WTC11 (cell line): Measurements from ENCODE around the gene DHRSX. TPM values are rescaled to one million over a fixed set of nuclear protein-coding genes. Genes with fewer than 3 reads are reported as not detected.

Experiments used
- ATAC-seq: fragments of 200-7000 bp; cut with Tn5 transposase; 2 replicates; pipeline ENCODE4 v1.10.0; 2021; ENCODE audit warnings: mild to moderate bottlenecking, moderate library complexity
- CTCF ChIA-PET: fragments of 300-600 bp; sonication (Branson Sonifier 250); formaldehyde crosslinking; loops from one replicate; lab custom pipeline; 2021; ENCODE audit warnings: antibody characterized with exemption; lab: Charles Lee
- POLR2A ChIA-PET: fragments of 350-600 bp; sonication (Branson Sonifier 250); formaldehyde crosslinking; loops from one replicate; lab custom pipeline; 2021; ENCODE audit warnings: antibody characterized with exemption; lab: Charles Lee
- DNase-seq: peaks from one replicate; pipeline ENCODE4 v3.0.0; 2021; ENCODE audit warnings: low spot score
- H3K27ac Mint-ChIP-seq: 2 replicates; pipeline ENCODE4 v1.8.0; 2021; ENCODE audit warnings: mixed read lengths
- H3K27me3 Mint-ChIP-seq: 2 replicates; pipeline ENCODE4 v1.8.0; 2021; ENCODE audit warnings: low read depth, mild to moderate bottlenecking, moderate library complexity, mixed read lengths
- H3K36me3 Mint-ChIP-seq: 2 replicates; pipeline ENCODE4 v1.8.0; 2021; ENCODE audit warnings: mixed read lengths
- H3K4me1 Mint-ChIP-seq: 2 replicates; pipeline ENCODE4 v1.8.0; 2022; ENCODE audit warnings: mixed read lengths
- H3K4me3 Mint-ChIP-seq: 2 replicates; pipeline ENCODE4 v1.8.0; 2021; ENCODE audit warnings: mild to moderate bottlenecking, moderate library complexity, mixed read lengths
- H3K9me3 Mint-ChIP-seq: 2 replicates; pipeline ENCODE4 v1.8.0; 2021; ENCODE audit warnings: mixed read lengths
- CDX4 ChIP-seq: fragments of 250-450 bp; sonication (Bioruptor Pico); IDR thresholded peaks from 2 replicates; pipeline ENCODE4 v1.9.0; 2021; ENCODE audit warnings: moderate library complexity, mild to moderate bottlenecking, inconsistent platforms, borderline replicate concordance
- ETV6 ChIP-seq: sonication (generic); formaldehyde crosslinking; IDR thresholded peaks from 2 replicates; pipeline ENCODE4 v1.8.1; 2022; ENCODE audit warnings: mild to moderate bottlenecking, missing genetic modification reagents
- GTF2I ChIP-seq: fragments of 250-450 bp; sonication (Bioruptor Pico); conservative IDR thresholded peaks from 2 replicates; pipeline ENCODE4 v1.4.0; 2021; ENCODE audit warnings: mild to moderate bottlenecking
- HMGXB4 ChIP-seq: sonication (generic); formaldehyde crosslinking; IDR thresholded peaks from 2 replicates; pipeline ENCODE4 v1.8.1; 2023; ENCODE audit warnings: mild to moderate bottlenecking, moderate library complexity, missing genetic modification reagents
- IRF2 ChIP-seq: sonication (generic); formaldehyde crosslinking; IDR thresholded peaks from 2 replicates; pipeline ENCODE4 v1.8.0; 2022; ENCODE audit warnings: low read depth, missing genetic modification reagents, borderline replicate concordance
- JUN ChIP-seq: sonication (generic); formaldehyde crosslinking; IDR thresholded peaks from 2 replicates; pipeline ENCODE4 v1.8.0; 2023; ENCODE audit warnings: mild to moderate bottlenecking, missing genetic modification reagents
- MLX ChIP-seq: sonication (generic); formaldehyde crosslinking; IDR thresholded peaks from 2 replicates; pipeline ENCODE4 v1.8.1; 2023; ENCODE audit warnings: mild to moderate bottlenecking, missing genetic modification reagents, moderate library complexity
- NFATC4 ChIP-seq: fragments of 250-450 bp; sonication (Bioruptor Pico); IDR thresholded peaks from 2 replicates; pipeline ENCODE4 v1.9.0; 2021; ENCODE audit warnings: mild to moderate bottlenecking
- NFE2L1 ChIP-seq: sonication (generic); formaldehyde crosslinking; IDR thresholded peaks from 2 replicates; pipeline ENCODE4 v1.8.1; 2023; ENCODE audit warnings: missing genetic modification reagents
- NR3C1 ChIP-seq: sonication (generic); formaldehyde crosslinking; conservative IDR thresholded peaks from 2 replicates; pipeline ENCODE4 v1.8.1; 2023; ENCODE audit warnings: low read depth, mild to moderate bottlenecking, missing genetic modification reagents
- OVOL2 ChIP-seq: fragments of 250-450 bp; sonication (Bioruptor Pico); IDR thresholded peaks from 2 replicates; pipeline ENCODE4 v1.9.0; 2021; ENCODE audit warnings: mild to moderate bottlenecking, borderline replicate concordance
- PRDM15 ChIP-seq: sonication (generic); formaldehyde crosslinking; IDR thresholded peaks from 2 replicates; pipeline ENCODE4 v1.8.0; 2022; ENCODE audit warnings: missing genetic modification reagents
- PREB ChIP-seq: sonication (generic); formaldehyde crosslinking; IDR thresholded peaks from 2 replicates; pipeline ENCODE4 v1.8.1; 2022; ENCODE audit warnings: mild to moderate bottlenecking, missing genetic modification reagents, moderate library complexity, borderline replicate concordance
- RORB ChIP-seq: fragments of 250-450 bp; sonication (Bioruptor Pico); IDR thresholded peaks from 2 replicates; pipeline ENCODE4 v1.9.0; 2021; ENCODE audit warnings: mild to moderate bottlenecking
- TEAD1 ChIP-seq: sonication (generic); formaldehyde crosslinking; IDR thresholded peaks from 2 replicates; pipeline ENCODE4 v1.8.0; 2022; ENCODE audit warnings: mild to moderate bottlenecking, missing genetic modification reagents
- ZNF219 ChIP-seq: sonication (generic); formaldehyde crosslinking; IDR thresholded peaks from 2 replicates; pipeline ENCODE4 v1.8.0; 2023; ENCODE audit warnings: missing genetic modification reagents, mild to moderate bottlenecking, borderline replicate concordance
- ZNF232 ChIP-seq: sonication (generic); formaldehyde crosslinking; IDR thresholded peaks from 2 replicates; pipeline ENCODE4 v1.8.0; 2022; ENCODE audit warnings: mild to moderate bottlenecking, missing genetic modification reagents
- ZNF512 ChIP-seq: sonication (generic); formaldehyde crosslinking; IDR thresholded peaks from 2 replicates; pipeline ENCODE4 v1.8.1; 2022; ENCODE audit warnings: missing genetic modification reagents, borderline replicate concordance
- total RNA-seq: library from RNA; stranded (reverse); gene quantifications from 3 replicates; pipeline ENCODE4 v1.2.3, GENCODE V29; 2021

Gene DHRSX
- total RNA-seq, 1 experiment from 2014 or later, result 28.2 TPM

GRCh38 chrX:2409796-2410195 is 91.0 kb downstream of the DHRSX start (continued):
- TF ChIP-seq PRDM15 (CRISPR knock-in tag) (no peak), ETV6 (CRISPR knock-in tag) (no peak), TEAD1 (CRISPR knock-in tag) (no peak)
- TF ChIP-seq, all 79 proteins: peak for 0

GRCh38 chrX:2408856-2409255 is 91.9 kb downstream of the DHRSX start:
- Mint-ChIP-seq H3K4me3 (no peak overlapping the region), H3K4me1 (peaks cover 25% of the 10 kb centered on the region), H3K36me3 (peaks cover 35% of the 10 kb centered on the region), H3K27ac (no peak overlapping the region), H3K27me3 (no peaks in the 10 kb centered on the region), H3K9me3 (peaks cover 13% of the 10 kb centered on the region)
- POLR2A ChIA-PET, result no interaction called here
- ATAC-seq (no peak), DNase-seq (no peak)
- CTCF ChIA-PET, result no interaction called here
- TF ChIP-seq NR3C1 (CRISPR knock-in tag), result no peak
- no peak for TF ChIP-seq MLX (CRISPR knock-in tag)
- no peak for TF ChIP-seq JUN (CRISPR knock-in tag)
- no peak for TF ChIP-seq TEAD1 (CRISPR knock-in tag)

GRCh38 chrX:2406891-2407518 is 93.8 kb downstream of the DHRSX start:
- no peak for TF ChIP-seq PREB (CRISPR knock-in tag)
- 0 out of 2 replicates have a peak, but pooled peaks have one; percentile 27 for TF ChIP-seq GTF2I (CRISPR knock-in tag)
- TF ChIP-seq, all 79 proteins: peak for 1
- ATAC-seq (no peak), DNase-seq (no peak)
- Mint-ChIP-seq H3K27me3 (no peaks in the 10 kb centered on the region), H3K27ac (no peak overlapping the region), H3K4me3 (no peak overlapping the region), H3K36me3 (peaks cover 41% of the 10 kb centered on the region), H3K9me3 (peaks cover 13% of the 10 kb centered on the region), H3K4me1 (peaks cover 29% of the 10 kb centered on the region)
- POLR2A ChIA-PET, result no interaction called here
- CTCF ChIA-PET, result no interaction called here

- peaks cover 44% of the 10 kb centered on the region for H3K36me3 Mint-ChIP-seq
- peaks cover 34% of the 10 kb centered on the region for H3K4me1 Mint-ChIP-seq
- peaks cover 13% of the 10 kb centered on the region for H3K9me3 Mint-ChIP-seq
- POLR2A ChIA-PET, result no interaction called here
- TF ChIP-seq ZNF219 (CRISPR knock-in tag), result no peak
- no peak for TF ChIP-seq ZNF232 (CRISPR knock-in tag)
- TF ChIP-seq CDX4 (CRISPR knock-in tag), result no peak
- TF ChIP-seq NFE2L1 (CRISPR knock-in tag), result no peak
- no peak for TF ChIP-seq ZNF512 (CRISPR knock-in tag)
- TF ChIP-seq NFATC4 (CRISPR knock-in tag), result no peak
- TF ChIP-seq RORB, result no peak
- TF ChIP-seq OVOL2 (CRISPR knock-in tag), result no peak
- TF ChIP-seq HMGXB4, result no peak
- TF ChIP-seq IRF2 (CRISPR knock-in tag), result no peak
- TF ChIP-seq, all 79 proteins: peak for 0
- no peak for ATAC-seq
- Mint-ChIP-seq H3K4me3 (no peak overlapping the region), H3K27ac (peak overlapping the region; percentile 83), H3K27me3 (no peaks in the 10 kb centered on the region)
- CTCF ChIA-PET, result no interaction called here
- DNase-seq, result no peak
Measured at GRCh38 chrX:2404776-2405175, 96.0 kb downstream of the DHRSX start.
